Neural progenitor cell (in vitro differentiated cells): ENCODE data around the gene MAP9. TPM values are rescaled to one million over a fixed set of nuclear protein-coding genes. Genes with fewer than 3 reads are reported as not detected.
"Not testable (repeated sequence)": the region's sequence is repeated elsewhere in the genome, so short reads cannot be mapped to it uniquely, and the experiment has no call there.

Experiments
- DNase-seq: peaks from one replicate; pipeline ENCODE4 v3.0.0-alpha.2; 2016; ENCODE audit warnings: low spot score
- H2AFZ ChIP-seq: fragments of 200-600 bp; sonication (generic); replicated peaks from 2 replicates; pipeline ENCODE4 v1.6.1; 2016; ENCODE audit warnings: antibody characterized with exemption
- H3F3A ChIP-seq: fragments of 200-600 bp; sonication (generic); 2 replicates; pipeline ENCODE4 v1.6.1; 2016; ENCODE audit warnings: antibody characterized with exemption, low read depth
- H3K27ac ChIP-seq: fragments of 200-600 bp; sonication (generic); 2 replicates; pipeline ENCODE4 v1.5.1; 2016; ENCODE audit warnings: mild to moderate bottlenecking
- H3K27me3 ChIP-seq: fragments of 200-600 bp; sonication (generic); 2 replicates; pipeline ENCODE4 v1.6.1; 2016; ENCODE audit warnings: mild to moderate bottlenecking, moderate library complexity
- H3K36me3 ChIP-seq: fragments of 200-600 bp; sonication (generic); 2 replicates; pipeline ENCODE4 v1.5.1; 2016
- H3K4me1 ChIP-seq: fragments of 200-600 bp; sonication (generic); 2 replicates; pipeline ENCODE4 v1.6.1; 2016; ENCODE audit warnings: mixed run types
- H3K4me2 ChIP-seq: fragments of 200-600 bp; sonication (generic); 2 replicates; pipeline ENCODE4 v1.6.1; 2016
- H3K4me3 ChIP-seq: fragments of 200-600 bp; sonication (generic); 2 replicates; pipeline ENCODE4 v1.5.1; 2016
- H3K79me2 ChIP-seq: fragments of 200-600 bp; sonication (generic); 2 replicates; pipeline ENCODE4 v1.6.1; 2016; ENCODE audit warnings: low read depth
- H3K9ac ChIP-seq: fragments of 200-600 bp; sonication (generic); 2 replicates; pipeline ENCODE4 v1.6.1; 2016
- H3K9me3 ChIP-seq: fragments of 200-600 bp; sonication (generic); 2 replicates; pipeline ENCODE4 v1.5.1; 2016; ENCODE audit warnings: low read depth
- H4K20me1 ChIP-seq: fragments of 200-600 bp; sonication (generic); 2 replicates; pipeline ENCODE4 v1.6.1; 2016; ENCODE audit warnings: low read depth
- H3K27ac Mint-ChIP-seq: 3 replicates; pipeline ENCODE4 v1.8.0; 2021; ENCODE audit warnings: mixed read lengths
- H3K27me3 Mint-ChIP-seq: 2 replicates; pipeline ENCODE4 v1.8.0; 2022; ENCODE audit warnings: low read depth, mild to moderate bottlenecking, inconsistent platforms, moderate library complexity, mixed read lengths; ENCODE audit not compliant: insufficient read depth
- H3K36me3 Mint-ChIP-seq: 3 replicates; pipeline ENCODE4 v1.8.0; 2021; ENCODE audit warnings: mixed read lengths
- H3K4me1 Mint-ChIP-seq: 3 replicates; pipeline ENCODE4 v1.8.0; 2021; ENCODE audit warnings: mixed read lengths
- H3K4me3 Mint-ChIP-seq: 3 replicates; pipeline ENCODE4 v1.8.0; 2021; ENCODE audit warnings: mild to moderate bottlenecking, moderate library complexity, mixed read lengths
- H3K9me3 Mint-ChIP-seq: 3 replicates; pipeline ENCODE4 v1.8.0; 2020; ENCODE audit warnings: mixed read lengths
- EZH2 ChIP-seq: fragments of 200-600 bp; sonication (generic); IDR thresholded peaks from 2 replicates; pipeline ENCODE4 v1.6.1; 2017; ENCODE audit warnings: antibody characterized with exemption, mild to moderate bottlenecking, moderate library complexity
- EZH2phosphoT487 ChIP-seq: fragments of 200-600 bp; sonication (generic); IDR thresholded peaks from 2 replicates; pipeline ENCODE4 v1.6.1; 2017; ENCODE audit warnings: antibody characterized with exemption
- total RNA-seq: library from RNA; depleted of rRNA; stranded (reverse); fragments of >200 nt; gene quantifications from 2 replicates; pipeline ENCODE4 v1.2.3, GENCODE V29; 2015; ENCODE audit warnings: low replicate concordance
- TF ChIP-seq, protein P1 (sequence below): fragments of 200-600 bp; sonication (generic); IDR thresholded peaks from 2 replicates; pipeline ENCODE4 v1.5.1; 2017; ENCODE audit warnings: antibody characterized with exemption, mild to moderate bottlenecking

MAP9 gene
- total RNA-seq, 1 donor from 2014 or later = 29.1 TPM

DNA sequence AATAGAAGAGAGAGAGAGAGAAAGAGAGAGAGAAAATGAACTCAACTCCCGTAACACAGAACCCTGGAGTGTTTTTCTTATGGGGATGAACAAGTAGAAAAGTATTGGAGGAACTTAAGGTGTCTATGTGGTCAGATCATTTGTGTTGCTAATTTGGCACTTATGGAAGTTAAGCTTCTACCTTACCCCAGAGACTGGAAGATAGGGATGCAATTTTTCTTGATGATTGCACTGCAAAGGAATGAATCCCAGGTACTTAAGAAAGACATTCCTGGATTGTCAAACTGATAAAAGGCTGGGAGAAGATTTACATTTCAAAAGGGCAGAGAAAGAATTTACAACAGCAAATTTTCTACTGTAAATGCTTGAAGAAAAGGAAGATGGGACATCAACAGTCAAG is 57.2 kb downstream of the MAP9 start:
- no peaks in the 10 kb centered on the region for H3K27me3 Mint-ChIP-seq
- H3K9me3 ChIP-seq = no peaks in the 10 kb centered on the region
- H3K36me3 ChIP-seq = no peaks in the 10 kb centered on the region
- no peak overlapping the region for H3K27ac Mint-ChIP-seq
- no peaks in the 10 kb centered on the region for H3K4me1 Mint-ChIP-seq
- TF ChIP-seq EZH2 (no peak), EZH2phosphoT487 (no peak)
- TF ChIP-seq, protein P1, sequence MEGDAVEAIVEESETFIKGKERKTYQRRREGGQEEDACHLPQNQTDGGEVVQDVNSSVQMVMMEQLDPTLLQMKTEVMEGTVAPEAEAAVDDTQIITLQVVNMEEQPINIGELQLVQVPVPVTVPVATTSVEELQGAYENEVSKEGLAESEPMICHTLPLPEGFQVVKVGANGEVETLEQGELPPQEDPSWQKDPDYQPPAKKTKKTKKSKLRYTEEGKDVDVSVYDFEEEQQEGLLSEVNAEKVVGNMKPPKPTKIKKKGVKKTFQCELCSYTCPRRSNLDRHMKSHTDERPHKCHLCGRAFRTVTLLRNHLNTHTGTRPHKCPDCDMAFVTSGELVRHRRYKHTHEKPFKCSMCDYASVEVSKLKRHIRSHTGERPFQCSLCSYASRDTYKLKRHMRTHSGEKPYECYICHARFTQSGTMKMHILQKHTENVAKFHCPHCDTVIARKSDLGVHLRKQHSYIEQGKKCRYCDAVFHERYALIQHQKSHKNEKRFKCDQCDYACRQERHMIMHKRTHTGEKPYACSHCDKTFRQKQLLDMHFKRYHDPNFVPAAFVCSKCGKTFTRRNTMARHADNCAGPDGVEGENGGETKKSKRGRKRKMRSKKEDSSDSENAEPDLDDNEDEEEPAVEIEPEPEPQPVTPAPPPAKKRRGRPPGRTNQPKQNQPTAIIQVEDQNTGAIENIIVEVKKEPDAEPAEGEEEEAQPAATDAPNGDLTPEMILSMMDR = no peak
- H3K4me3 ChIP-seq = no peak overlapping the region
- no peaks in the 10 kb centered on the region for H4K20me1 ChIP-seq
- no peak overlapping the region for H3K4me2 ChIP-seq
- H3K27ac ChIP-seq = no peak overlapping the region
- no peak overlapping the region for H2AFZ ChIP-seq
- DNase-seq = no peak
- no peaks in the 10 kb centered on the region for H3K79me2 ChIP-seq
- H3K4me3 Mint-ChIP-seq = no peak overlapping the region
- H3K27me3 ChIP-seq = no peaks in the 10 kb centered on the region
- H3K36me3 Mint-ChIP-seq = no peaks in the 10 kb centered on the region
- H3K4me1 ChIP-seq = no peaks in the 10 kb centered on the region
- no peak overlapping the region for H3K9ac ChIP-seq
- no peaks in the 10 kb centered on the region for H3F3A ChIP-seq
- H3K9me3 Mint-ChIP-seq = peaks cover 1% of the 10 kb centered on the region

DNA sequence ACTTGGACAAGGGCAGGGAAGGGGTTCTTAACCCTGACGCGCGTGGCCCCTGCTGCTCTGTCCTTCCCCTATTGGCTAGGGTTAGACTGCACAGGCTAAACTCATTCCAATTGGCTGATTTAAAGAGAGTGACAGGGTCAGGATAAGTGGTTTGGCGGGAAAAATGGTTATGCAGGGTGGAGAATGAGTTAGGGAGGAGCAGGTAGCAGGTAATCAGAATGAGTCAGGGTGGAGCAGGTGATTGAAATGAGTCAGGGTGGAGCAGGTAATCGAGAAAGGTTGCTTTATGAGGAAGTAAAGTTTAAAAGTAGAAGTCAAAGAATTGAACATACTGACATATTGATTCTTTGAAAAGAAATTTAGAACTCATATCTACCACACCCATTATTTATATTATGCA is 64.7 kb downstream of the MAP9 start:
- H3K4me1 Mint-ChIP-seq, H3K79me2 ChIP-seq, H3K27ac ChIP-seq, H3K4me3 ChIP-seq, H2AFZ ChIP-seq, H3K4me3 Mint-ChIP-seq, H3K9me3 Mint-ChIP-seq, H3K27me3 ChIP-seq, H3K36me3 ChIP-seq, H3F3A ChIP-seq, H3K9me3 ChIP-seq, H3K27me3 Mint-ChIP-seq, H3K36me3 Mint-ChIP-seq, H3K27ac Mint-ChIP-seq, H4K20me1 ChIP-seq, DNase-seq, H3K4me1 ChIP-seq, H3K4me2 ChIP-seq, H3K9ac ChIP-seq: not testable (repeated sequence)

DNA sequence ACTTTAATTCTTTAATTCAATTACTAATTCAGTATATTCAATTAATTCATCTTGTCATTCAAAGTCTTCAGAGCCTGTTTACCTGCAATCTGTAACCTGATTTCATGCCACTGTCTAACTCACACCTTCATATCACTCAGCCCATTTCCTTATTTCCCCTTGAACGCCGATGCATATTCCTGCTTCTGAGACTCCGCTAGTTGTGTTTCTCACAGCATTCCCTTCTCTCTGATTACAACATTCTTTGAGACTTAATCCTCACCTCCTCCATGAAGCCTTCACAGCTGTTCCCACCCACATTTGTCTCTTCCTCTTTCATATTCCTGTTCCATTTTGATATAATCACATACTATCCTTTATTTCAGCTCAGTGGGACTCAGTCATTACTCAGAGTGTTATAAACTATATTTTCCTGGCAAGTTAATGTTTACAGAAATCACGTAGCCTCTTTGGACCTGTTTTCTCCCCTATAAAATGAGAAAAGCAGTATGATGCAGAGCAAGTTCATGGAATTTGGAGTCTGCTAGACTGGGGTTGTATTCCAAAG is 69.0 kb downstream of the MAP9 start:
- no peaks in the 10 kb centered on the region for H3K36me3 ChIP-seq
- H3K79me2 ChIP-seq = no peaks in the 10 kb centered on the region
- Mint-ChIP-seq H3K27ac (no peak overlapping the region), H3K4me1 (no peaks in the 10 kb centered on the region), H3K9me3 (no peaks in the 10 kb centered on the region), H3K4me3 (no peak overlapping the region), H3K36me3 (no peaks in the 10 kb centered on the region), H3K27me3 (no peaks in the 10 kb centered on the region)
- H3K27ac ChIP-seq = no peak overlapping the region
- no peaks in the 10 kb centered on the region for H3K27me3 ChIP-seq
- H3K9me3 ChIP-seq = no peaks in the 10 kb centered on the region
- no peak overlapping the region for H2AFZ ChIP-seq
- H3K4me3 ChIP-seq = no peak overlapping the region
- H4K20me1 ChIP-seq = no peaks in the 10 kb centered on the region
- no peaks in the 10 kb centered on the region for H3F3A ChIP-seq
- DNase-seq = peak; percentile 2
- no peaks in the 10 kb centered on the region for H3K4me1 ChIP-seq
- H3K9ac ChIP-seq = no peak overlapping the region
- TF ChIP-seq, protein P1 = no peak
- TF ChIP-seq EZH2 = no peak
- TF ChIP-seq EZH2phosphoT487 = no peak
- H3K4me2 ChIP-seq = no peak overlapping the region

DNA sequence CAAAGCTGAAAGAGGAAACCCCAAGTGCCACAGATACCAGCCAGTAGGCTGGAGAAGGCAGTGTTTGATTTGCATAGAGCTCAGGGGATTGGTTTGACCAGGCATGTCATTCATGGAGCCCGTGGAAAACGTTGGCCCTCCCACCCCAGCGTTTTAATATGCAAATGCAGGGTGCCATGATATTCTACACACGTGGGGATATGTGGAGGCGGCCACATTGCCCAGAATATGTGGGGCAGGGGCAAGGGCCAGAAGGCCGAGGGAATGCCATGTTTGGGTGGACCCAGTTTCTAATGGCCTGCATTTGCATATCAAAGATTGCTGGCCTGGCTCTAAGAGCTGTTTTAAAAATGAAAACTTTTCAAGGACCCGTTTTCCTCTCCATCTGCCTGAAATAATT is 71.1 kb downstream of the MAP9 start:
- Histone ChIP-seq H3K4me3 (no peak overlapping the region), H3K27me3 (no peaks in the 10 kb centered on the region), H3K9ac (no peak overlapping the region), H4K20me1 (no peaks in the 10 kb centered on the region), H3K4me2 (no peak overlapping the region), H3K9me3 (no peaks in the 10 kb centered on the region), H2AFZ (no peak overlapping the region), H3F3A (no peaks in the 10 kb centered on the region), H3K36me3 (no peaks in the 10 kb centered on the region), H3K79me2 (no peaks in the 10 kb centered on the region), H3K27ac (no peak overlapping the region), H3K4me1 (no peaks in the 10 kb centered on the region)
- no peak for DNase-seq
- no peak for TF ChIP-seq EZH2phosphoT487
- TF ChIP-seq EZH2 = no peak
- TF ChIP-seq, protein P1 = no peak
- no peaks in the 10 kb centered on the region for H3K4me1 Mint-ChIP-seq
- H3K27ac Mint-ChIP-seq = no peak overlapping the region
- no peaks in the 10 kb centered on the region for H3K36me3 Mint-ChIP-seq
- H3K9me3 Mint-ChIP-seq = no peaks in the 10 kb centered on the region
- no peak overlapping the region for H3K4me3 Mint-ChIP-seq
- no peaks in the 10 kb centered on the region for H3K27me3 Mint-ChIP-seq
